B cell (primary cell): ENCODE results near the gene DDR2. TPM values are rescaled to one million over a fixed set of nuclear protein-coding genes. Genes with fewer than 3 reads are reported as not detected.

Experiments used
- ATAC-seq: fragments of 200-7000 bp; cut with Tn5 transposase; one replicate; pipeline ENCODE4 v1.10.0; 2021; ENCODE audit warnings: low read depth, mild to moderate bottlenecking, moderate number of reproducible peaks, moderate library complexity
- CTCF ChIA-PET: fragments of 350-600 bp; sonication (Branson Sonifier 250); formaldehyde crosslinking; loops from one replicate; lab custom pipeline; 2021; ENCODE audit warnings: antibody characterized with exemption, inconsistent platforms; lab: Charles Lee
- POLR2A ChIA-PET: fragments of 350-600 bp; sonication (Branson Sonifier 250); formaldehyde crosslinking; loops from one replicate; lab custom pipeline; 2021; ENCODE audit warnings: antibody characterized with exemption; lab: Charles Lee
- DNase-seq: peaks from one replicate; pipeline ENCODE4 v3.0.0; 2013
- H2AFZ ChIP-seq: 2 replicates; pipeline ENCODE4 v1.6.1; 2012; ENCODE audit warnings: mild to moderate bottlenecking, low read depth, low read length; ENCODE audit not compliant: insufficient read depth, poor library complexity, severe bottlenecking
- H3K27ac ChIP-seq, 2 donors: 1 replicate in 1 of 2; 2 replicates in 1 of 2; pipeline ENCODE4 v1.5.1; 2012 to 2013; ENCODE audit warnings: low read length in 2 of 2, mild to moderate bottlenecking in 2 of 2, moderate library complexity in 1 of 2
- H3K27me3 ChIP-seq, 4 experiments: fragments of 200-600 bp in 1 of 4; sonication (generic) in 1 of 4; replicated peaks in 1 of 4; 1 replicate in 2 of 4; 2 replicates in 2 of 4; pipeline versions ENCODE4 v1.6.1 to v1.7.0; 2013 to 2016; ENCODE audit warnings: low read length in 3 of 4, mild to moderate bottlenecking in 2 of 4, mixed read lengths in 1 of 4, moderate library complexity in 1 of 4; ENCODE audit not compliant: insufficient read depth in 4 of 4, control insufficient read depth in 3 of 4; ENCODE audit errors: control extremely low read depth in 1 of 4
- H3K36me3 ChIP-seq, 2 experiments: replicated peaks in 1 of 2; 1 replicate in 1 of 2; 2 replicates in 1 of 2; pipeline versions ENCODE4 v1.6.1 to v1.7.1; 2013; ENCODE audit warnings: low read length in 1 of 2; ENCODE audit not compliant: insufficient read depth in 2 of 2, control insufficient read depth in 1 of 2; ENCODE audit errors: control extremely low read depth in 1 of 2, extremely low read depth in 1 of 2
- H3K4me1 ChIP-seq, 2 donors: fragments of 200-600 bp in 1 of 2; sonication (generic) in 1 of 2; 1 replicate in 1 of 2; 2 replicates in 1 of 2; pipeline versions ENCODE4 v1.5.1 to v1.6.1; 2013 to 2017; ENCODE audit warnings: low read length in 2 of 2; ENCODE audit not compliant: control insufficient read depth in 2 of 2, insufficient read depth in 2 of 2
- H3K4me2 ChIP-seq: replicated peaks from 2 replicates; pipeline ENCODE3; 2012; ENCODE audit warnings: mild to moderate bottlenecking, low read depth, low read length; ENCODE audit not compliant: poor library complexity, severe bottlenecking
- H3K4me3 ChIP-seq, 5 experiments: fragments of 200-600 bp in 1 of 5; sonication (generic) in 1 of 5; 1 replicate in 3 of 5; 2 replicates in 2 of 5; pipeline versions ENCODE4 v1.5.1 to v1.7.0; 2011 to 2016; ENCODE audit warnings: low read length in 4 of 5, mild to moderate bottlenecking in 4 of 5, low read depth in 2 of 5, control low read depth in 1 of 5, moderate library complexity in 1 of 5; ENCODE audit not compliant: insufficient read depth in 1 of 5; ENCODE audit errors: control extremely low read depth in 1 of 5, extremely low read depth in 1 of 5
- H3K79me2 ChIP-seq: fragments of 200-600 bp; sonication (generic); one replicate; pipeline ENCODE4 v1.6.0; 2016; ENCODE audit warnings: low read length; ENCODE audit not compliant: control insufficient read depth, insufficient read depth
- H3K9ac ChIP-seq: fragments of 200-600 bp; sonication (generic); 2 replicates; pipeline ENCODE4 v1.6.1; 2017; ENCODE audit warnings: mild to moderate bottlenecking, low read length, moderate library complexity
- H3K9me3 ChIP-seq, 3 donors: one replicate each; pipeline versions ENCODE4 v1.6.1 to v1.7.1; 2013; ENCODE audit warnings: low read length in 2 of 3; ENCODE audit not compliant: control insufficient read depth in 2 of 3, insufficient read depth in 1 of 3; ENCODE audit errors: control extremely low read depth in 1 of 3
- H4K20me1 ChIP-seq: 2 replicates; pipeline ENCODE4 v1.6.0; 2012; ENCODE audit warnings: mild to moderate bottlenecking, low read length; ENCODE audit not compliant: insufficient read depth, control insufficient read depth, poor library complexity, severe bottlenecking
- H3K27ac Mint-ChIP-seq: one replicate; pipeline ENCODE4 v1.8.0; 2021; ENCODE audit warnings: mixed read lengths
- H3K27me3 Mint-ChIP-seq: one replicate; pipeline ENCODE4 v1.8.0; 2021; ENCODE audit warnings: mixed read lengths
- H3K4me1 Mint-ChIP-seq: one replicate; pipeline ENCODE4 v1.8.0; 2021; ENCODE audit warnings: mixed read lengths
- H3K4me3 Mint-ChIP-seq: one replicate; pipeline ENCODE4 v1.8.0; 2021; ENCODE audit warnings: mixed read lengths
- H3K9me3 Mint-ChIP-seq: one replicate; pipeline ENCODE4 v1.8.0; 2022; ENCODE audit warnings: mixed read lengths; ENCODE audit not compliant: insufficient read depth
- EZH2 ChIP-seq: IDR thresholded peaks from 2 replicates; pipeline ENCODE4 v1.6.1; 2012; ENCODE audit warnings: borderline replicate concordance, low read depth, mild to moderate bottlenecking, moderate library complexity, low read length; ENCODE audit not compliant: insufficient read depth, poor library complexity, severe bottlenecking
- WGBS: methylation state at CpG from one replicate; pipeline ENCODE4 v1.1.5; 2013; ENCODE audit warnings: missing lambda C conversion rate; ENCODE audit not compliant: insufficient coverage; 5-methylcytosine and 5-hydroxymethylcytosine counted together
- intact Hi-C: fragments of 100-400 bp; cut with micrococcal nuclease; formaldehyde crosslinking; loops from one replicate; pipeline ENCODE4 v1.10.0; 2022
- polyA plus RNA-seq: library from polyadenylated mRNA; depleted of rRNA; stranded (reverse); fragments of >200 nt; gene quantifications from 2 replicates; pipeline ENCODE4 v1.2.3, GENCODE V29; 2012
- total RNA-seq, 2 donors: library from RNA; stranded (reverse); fragments of 120-200 nt in 1 of 2; gene quantifications; 1 replicate in 1 of 2; 2 replicates in 1 of 2; pipeline versions ENCODE4 v1.2.3 to v1.2.4, GENCODE V29; 2013 to 2022
- TF ChIP-seq, protein P1 (sequence below): fragments of 200-600 bp; IDR thresholded peaks from one replicate; pipeline ENCODE4 v1.8.0; 2022; ENCODE audit warnings: antibody characterized with exemption, mild to moderate bottlenecking

DDR2 gene
- total and polyA plus RNA-seq, 2 donors (not counting 1 experiment from before 2014, with no cell fraction given), result 0.12 to 0.24 TPM

GRCh38 chr1:162605225-162605927, 26.9 kb upstream of the DDR2 start:
- ATAC-seq, result no peak
- Mint-ChIP-seq H3K9me3 (no peaks in the 10 kb centered on the region), H3K27me3 (no peaks in the 10 kb centered on the region), H3K27ac (no peak overlapping the region), H3K4me1 (no peaks in the 10 kb centered on the region), H3K4me3 (no peak overlapping the region)
- Histone ChIP-seq H3K4me1 (no peaks in the 10 kb centered on the region), H3K79me2 (no peaks in the 10 kb centered on the region), H3K4me2 (no peak overlapping the region), H4K20me1 (no peaks in the 10 kb centered on the region), H3K9ac (no peak overlapping the region), H3K27me3 (no peaks in the 10 kb centered on the region), H3K9me3 (no peaks in the 10 kb centered on the region), H3K27ac (no peak overlapping the region), H3K4me3 (no peak overlapping the region), H2AFZ (no peak overlapping the region), H3K36me3 (no peaks in the 10 kb centered on the region)
- TF ChIP-seq EZH2, result no peak
- TF ChIP-seq, protein P1, sequence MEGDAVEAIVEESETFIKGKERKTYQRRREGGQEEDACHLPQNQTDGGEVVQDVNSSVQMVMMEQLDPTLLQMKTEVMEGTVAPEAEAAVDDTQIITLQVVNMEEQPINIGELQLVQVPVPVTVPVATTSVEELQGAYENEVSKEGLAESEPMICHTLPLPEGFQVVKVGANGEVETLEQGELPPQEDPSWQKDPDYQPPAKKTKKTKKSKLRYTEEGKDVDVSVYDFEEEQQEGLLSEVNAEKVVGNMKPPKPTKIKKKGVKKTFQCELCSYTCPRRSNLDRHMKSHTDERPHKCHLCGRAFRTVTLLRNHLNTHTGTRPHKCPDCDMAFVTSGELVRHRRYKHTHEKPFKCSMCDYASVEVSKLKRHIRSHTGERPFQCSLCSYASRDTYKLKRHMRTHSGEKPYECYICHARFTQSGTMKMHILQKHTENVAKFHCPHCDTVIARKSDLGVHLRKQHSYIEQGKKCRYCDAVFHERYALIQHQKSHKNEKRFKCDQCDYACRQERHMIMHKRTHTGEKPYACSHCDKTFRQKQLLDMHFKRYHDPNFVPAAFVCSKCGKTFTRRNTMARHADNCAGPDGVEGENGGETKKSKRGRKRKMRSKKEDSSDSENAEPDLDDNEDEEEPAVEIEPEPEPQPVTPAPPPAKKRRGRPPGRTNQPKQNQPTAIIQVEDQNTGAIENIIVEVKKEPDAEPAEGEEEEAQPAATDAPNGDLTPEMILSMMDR, result no peak
- DNase-seq, result no peak
- CTCF ChIA-PET, result no interaction called here
- 67% methylated on average over 2 of the region's 3 CpGs for WGBS
- POLR2A ChIA-PET, result no interaction called here
- intact Hi-C loops, result no loop called here

DNA sequence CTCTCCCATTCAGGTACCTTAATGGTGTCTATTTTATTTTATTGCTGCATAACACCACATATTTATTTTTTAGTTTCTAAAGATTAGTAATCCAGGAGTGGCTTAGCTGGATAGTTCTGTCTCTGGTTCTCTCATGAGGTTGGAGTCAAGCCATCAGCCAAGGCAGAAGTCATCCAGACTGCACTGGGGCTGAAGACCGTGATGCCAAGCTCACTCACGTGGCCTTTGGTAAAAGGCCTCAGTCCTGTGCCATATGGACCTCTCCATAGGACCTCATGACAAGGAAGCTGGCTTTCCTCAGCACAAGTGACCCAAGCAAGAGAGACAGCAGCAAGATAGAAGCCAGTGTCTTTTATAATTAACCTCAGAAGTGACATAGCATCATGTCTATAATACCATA, 23.0 kb upstream of the DDR2 start:
- CTCF ChIA-PET, result no interaction called here
- Histone ChIP-seq H3K4me1 (no peaks in the 10 kb centered on the region), H2AFZ (no peak overlapping the region), H3K4me2 (no peak overlapping the region), H3K36me3 (no peaks in the 10 kb centered on the region), H4K20me1 (no peaks in the 10 kb centered on the region), H3K9me3 (no peaks in the 10 kb centered on the region), H3K27me3 (no peaks in the 10 kb centered on the region), H3K79me2 (no peaks in the 10 kb centered on the region), H3K9ac (no peak overlapping the region), H3K27ac (no peak overlapping the region), H3K4me3 (no peak overlapping the region)
- Mint-ChIP-seq H3K4me1 (no peaks in the 10 kb centered on the region), H3K4me3 (no peak overlapping the region), H3K27ac (no peak overlapping the region), H3K27me3 (no peaks in the 10 kb centered on the region), H3K9me3 (no peaks in the 10 kb centered on the region)
- 94% methylated on average over 2 of the region's 2 CpGs for WGBS
- DNase-seq (no peak), ATAC-seq (no peak)
- no peak for TF ChIP-seq EZH2
- TF ChIP-seq, protein P1, result no peak
- intact Hi-C loops, result no loop called here
- POLR2A ChIA-PET, result interaction anchor here (0.6 kb wide), 1 partner anchor 542 kb away, joined by 5 read pairs; no protein-coding TSS in a partner anchor
